MV-4-11 (cell line): ENCODE results near the gene KIZ.
"Not testable (repeated sequence)": the region's sequence is repeated elsewhere in the genome, so short reads cannot be mapped to it uniquely, and the experiment has no call there.

Source experiments
- DNase-seq: peaks from one replicate; lab custom pipeline; 2025; lab: John Stamatoyannopoulos, UW

Gene KIZ

GRCh38 chr20:21139881-21140566 lies 14.1 kb downstream of the KIZ start:
- DNase-seq = no peak

GRCh38 chr20:21141825-21142224 lies 15.9 kb downstream of the KIZ start:
- DNase-seq = no peak

GRCh38 chr20:21143194-21143890 lies 17.5 kb downstream of the KIZ start:
- no peak for DNase-seq

- no peak for DNase-seq
Measured at GRCh38 chr20:21145424-21145823, 19.5 kb downstream of the KIZ start.

GRCh38 chr20:21146215-21146614 lies 20.3 kb downstream of the KIZ start:
- DNase-seq = no peak

- peak; percentile 44 for DNase-seq
Measured at GRCh38 chr20:21147593-21147992, 21.7 kb downstream of the KIZ start.

- no peak for DNase-seq
Measured at GRCh38 chr20:21149344-21149743, 23.5 kb downstream of the KIZ start.

GRCh38 chr20:21151791-21152190 lies 25.9 kb downstream of the KIZ start:
- no peak for DNase-seq

- no peak for DNase-seq
Measured at GRCh38 chr20:21154692-21155091, 28.8 kb downstream of the KIZ start.

- DNase-seq = no peak
Measured at GRCh38 chr20:21155268-21155667, 29.4 kb downstream of the KIZ start.

- no peak for DNase-seq
Measured at GRCh38 chr20:21156266-21156665, 30.4 kb downstream of the KIZ start.

GRCh38 chr20:21157006-21157405 lies 31.1 kb downstream of the KIZ start:
- no peak for DNase-seq

GRCh38 chr20:21159658-21160380 lies 33.9 kb downstream of the KIZ start:
- peak; percentile 77 for DNase-seq

- DNase-seq = no peak
Measured at GRCh38 chr20:21161926-21162325, 36.0 kb downstream of the KIZ start.

GRCh38 chr20:21162631-21163030 lies 36.7 kb downstream of the KIZ start:
- DNase-seq = no peak

- peak; percentile 94 for DNase-seq
Measured at GRCh38 chr20:21166801-21167200, 40.9 kb downstream of the KIZ start.

- DNase-seq = no peak
Measured at GRCh38 chr20:21167261-21167660, 41.4 kb downstream of the KIZ start.

- not testable (repeated sequence) for DNase-seq
Measured at GRCh38 chr20:21168061-21168460, 42.2 kb downstream of the KIZ start.

GRCh38 chr20:21172626-21173025 lies 46.7 kb downstream of the KIZ start:
- DNase-seq = no peak

GRCh38 chr20:21173485-21173884 lies 47.6 kb downstream of the KIZ start:
- no peak for DNase-seq

- no peak for DNase-seq
Measured at GRCh38 chr20:21174516-21175239, 48.8 kb downstream of the KIZ start.

- peak; percentile 31 for DNase-seq
Measured at GRCh38 chr20:21175433-21175832, 49.6 kb downstream of the KIZ start.
